Heart right ventricle (tissue), 16 donors: ENCODE measurements around the gene TLE1. TPM values are rescaled to one million over a fixed set of nuclear protein-coding genes. Genes with fewer than 3 reads are reported as not detected.
A peak's percentile ranks its signal among the peaks of the same experiment; 100 is the strongest.
"Not testable (repeated sequence)": the region's sequence is repeated elsewhere in the genome, so short reads cannot be mapped to it uniquely, and the experiment has no call there.

Experiments
- ATAC-seq, 8 donors: fragments of 200-7000 bp; cut with Tn5 transposase; one replicate each; pipeline ENCODE4 v1.9.1; 2020; ENCODE audit warnings: mild to moderate bottlenecking in 8 of 8, moderate library complexity in 8 of 8, moderate number of reproducible peaks in 1 of 8
- DNase-seq, 2 donors: peaks; one replicate each; pipeline ENCODE4 v3.0.0-alpha.2; 2020
- H3K27ac ChIP-seq, 10 donors: fragments of 200-600 bp; sonication (generic) in 2 of 10; one replicate each; pipeline versions ENCODE4 v1.5.0 to v1.8.0; 2020 to 2022; ENCODE audit warnings: mild to moderate bottlenecking in 3 of 10
- H3K27me3 ChIP-seq, 7 donors: fragments of 200-600 bp; one replicate each; pipeline ENCODE4 v1.8.0; 2021 to 2022; ENCODE audit warnings: mild to moderate bottlenecking in 2 of 7
- H3K36me3 ChIP-seq, 9 donors: fragments of 200-600 bp; sonication (generic) in 1 of 9; one replicate each; pipeline versions ENCODE4 v1.5.0 to v1.8.0; 2020 to 2022; ENCODE audit warnings: mild to moderate bottlenecking in 2 of 9
- H3K4me1 ChIP-seq, 9 donors: fragments of 200-600 bp; sonication (generic) in 1 of 9; one replicate each; pipeline versions ENCODE4 v1.5.0 to v1.8.0; 2020 to 2022; ENCODE audit warnings: mild to moderate bottlenecking in 4 of 9
- H3K4me3 ChIP-seq, 10 donors: fragments of 200-600 bp; sonication (generic) in 2 of 10; one replicate each; pipeline versions ENCODE4 v1.5.0 to v1.8.0; 2020 to 2022; ENCODE audit warnings: mild to moderate bottlenecking in 7 of 10, moderate library complexity in 2 of 10
- H3K9me3 ChIP-seq, 11 donors: fragments of 200-600 bp in 10 of 11; sonication (generic) in 2 of 11; one replicate each; pipeline versions ENCODE4 v1.5.0 to v1.8.0; 2013 to 2022; ENCODE audit warnings: mild to moderate bottlenecking in 2 of 11, control low read depth in 1 of 11, moderate library complexity in 1 of 11
- CTCF ChIP-seq, 9 donors: fragments of 200-600 bp; sonication (generic) in 2 of 9; IDR thresholded peaks; one replicate each; pipeline versions ENCODE4 v1.5.0 to v1.8.0; 2021 to 2022; ENCODE audit warnings: antibody characterized with exemption in 9 of 9, mild to moderate bottlenecking in 5 of 9, moderate library complexity in 1 of 9
- WGBS, 2 donors: extraction: QIAGEN DNeasy Blood & Tissue Kit; methylation state at CpG; one replicate each; pipeline ENCODE4 v1.1.7; 2013; ENCODE audit warnings: inconsistent platforms in 1 of 2; 5-methylcytosine and 5-hydroxymethylcytosine counted together
- intact Hi-C, 10 donors: fragments of 100-400 bp; cut with DNase I; formaldehyde crosslinking; loops; one replicate each; pipeline versions ENCODE4 v1.11.1 to v1.14.2; 2022
- polyA plus RNA-seq, 2 donors: library from polyadenylated mRNA; stranded (reverse); fragments of 200-250 nt; gene quantifications; one replicate each; pipeline ENCODE4 v1.2.3, GENCODE V29; 2013
- total RNA-seq, 10 donors: library from RNA; stranded (reverse); fragmentation: NEBNext Ultra II Directional in 3 of 10; extraction: Animal tissue kit (Norgen Biotek cat#: 25700) in 3 of 10; gene quantifications; one replicate each; pipeline versions ENCODE4 v1.2.1 to v1.2.4, GENCODE V29; 2021 to 2023
- donor health status: Arrhythmogenic right ventricular cardiomyopathy.
- donor health status: ischemic (EF 13 %, LVEDD 7.1; RV severe dilation, severe dysfunction).
- donor health status: healthy with polysubstance abuse.
- donor health status: DM: no; HTN: yes; CAD: no.
- donor health status: DM: no; HTN: no; CAD: no.
- donor health status: ischemic (EF 25% LVEDD 6.9; RV normal size, moderate dysfunction).
- donor health status: ischemic (EF 25% LVEDD 5.7; RV mildly dilated, moderate dysfunction).
- donor health status: healthy.
- donor health status: DM: yes; HTN: yes; CAD: no.
- donor health status: Ischemic cardiomyopathy.
- donor health status: ischemic (EF 35%, LVEDD 5.7; RV mildly dilated, moderate dysfunction).
- donor health status: nonischemic (EF 11% LVEDD 7.7; RV severe dilation, severe dysfunction).
- donor health status: DM: yes; HTN: yes; CAD: no.
- donor health status: PGD.
- donor health status: ischemic (EF 29% LVEDD 5.4; RV normal size, mild dysfunction).
- donor health status: nonischemic (EF 23%, LVEDD 6.1; RV moderate dilation, normal function).

The TLE1 gene
- total and polyA plus RNA-seq, 12 donors = 7.9 to 15.2 (median 11.0) TPM

- Histone ChIP-seq H3K9me3 (no peaks in the 10 kb centered on the region), H3K27ac (no peak overlapping the region), H3K27me3 (no peaks in the 10 kb centered on the region), H3K4me3 (no peak overlapping the region), H3K36me3 (no peaks in the 10 kb centered on the region), H3K4me1 (no peaks in the 10 kb centered on the region)
- DNase-seq = no peak
- no peak for ATAC-seq
- TF ChIP-seq CTCF (IDR thresholded peaks at IDR 0.05) = no peak
- intact Hi-C loops = no loop called here
- WGBS, 2 donors = 83 to 89% methylated on average over 2 of the region's 2 CpGs
These were observed 16.2 kb upstream of the TLE1 start for GRCh38 chr9:81705578-81705977.

GRCh38 chr9:81694541-81694940 lies 5.2 kb upstream of the TLE1 start:
- no peaks in the 10 kb centered on the region for H3K36me3 ChIP-seq
- H3K4me3 ChIP-seq = peak overlapping the region in 2 of 10 donors; percentile 3
- 37 to 41% methylated on average over 7 of the region's 7 CpGs for WGBS, 2 donors
- intact Hi-C loops = loop anchor here in 4 of 10 donors (5.0 to 10.0 kb wide), 2 partner anchors 150 to 913 kb away; no protein-coding TSS in a partner anchor
- H3K4me1 ChIP-seq = peaks cover 0 to 14% (median 7%) of the 10 kb centered on the region in 9 donors
- TF ChIP-seq CTCF (IDR thresholded peaks at IDR 0.05) = no peak
- peaks cover 0 to 29% (median 0%) of the 10 kb centered on the region in 7 donors for H3K27me3 ChIP-seq
- no peaks in the 10 kb centered on the region for H3K9me3 ChIP-seq
- peak overlapping the region in 1 of 10 donors; percentile 25 for H3K27ac ChIP-seq
- DNase-seq = no peak
- ATAC-seq = no peak

- no peaks in the 10 kb centered on the region for H3K9me3 ChIP-seq
- peaks cover 0 to 32% (median 0%) of the 10 kb centered on the region in 7 donors for H3K27me3 ChIP-seq
- H3K36me3 ChIP-seq = no peaks in the 10 kb centered on the region
- peaks cover 0 to 16% (median 7%) of the 10 kb centered on the region in 9 donors for H3K4me1 ChIP-seq
- intact Hi-C loops = loop anchor here in 4 of 10 donors (5.0 to 10.0 kb wide), 2 partner anchors 151 to 913 kb away; no protein-coding TSS in a partner anchor
- H3K27ac ChIP-seq = peak overlapping the region in 1 of 10 donors; percentile 25
- no peak for TF ChIP-seq CTCF (IDR thresholded peaks at IDR 0.05)
- 52 to 62% methylated on average over 6 of the region's 6 CpGs for WGBS, 2 donors
- no peak overlapping the region for H3K4me3 ChIP-seq
- no peak for DNase-seq
- ATAC-seq = no peak
These were observed 4.5 kb upstream of the TLE1 start for GRCh38 chr9:81693671-81694378.

- DNase-seq (peak; percentile 27 to 28), ATAC-seq (no peak)
- peak overlapping the region; percentile 23 to 92 (median 83) for H3K27ac ChIP-seq
- 5 to 8% methylated on average over 23 of the region's 23 CpGs for WGBS, 2 donors
- H3K4me3 ChIP-seq = peak overlapping the region; percentile 39 to 87 (median 73)
- H3K27me3 ChIP-seq = peaks cover 0 to 51% (median 0%) of the 10 kb centered on the region in 7 donors
- intact Hi-C loops = loop anchor here in 4 of 10 donors (5.0 to 10.0 kb wide), 2 partner anchors 154 to 917 kb away; no protein-coding TSS in a partner anchor
- H3K36me3 ChIP-seq = peaks cover 0 to 5% (median 0%) of the 10 kb centered on the region in 9 donors
- peaks cover 0 to 36% (median 24%) of the 10 kb centered on the region in 9 donors for H3K4me1 ChIP-seq
- no peaks in the 10 kb centered on the region for H3K9me3 ChIP-seq
- no peak for TF ChIP-seq CTCF (IDR thresholded peaks at IDR 0.05)
These were observed 1.0 kb upstream of the TLE1 start for GRCh38 chr9:81690251-81690851.

GRCh38 chr9:81689093-81689342 lies 329 bp downstream of the TLE1 start:
- intact Hi-C loops = loop anchor here in 9 of 10 donors (1.0 to 10.0 kb wide), 14 partner anchors 67 to 806 kb away; no protein-coding TSS in a partner anchor
- H3K36me3 ChIP-seq = peaks cover 0 to 16% (median 0%) of the 10 kb centered on the region in 9 donors
- H3K27ac ChIP-seq = peak overlapping the region; percentile 73 to 92 (median 84)
- not testable (repeated sequence) for DNase-seq, ATAC-seq, H3K9me3 ChIP-seq
- H3K27me3 ChIP-seq = peaks cover 0 to 49% (median 0%) of the 10 kb centered on the region in 7 donors
- WGBS, 2 donors = 1% methylated on average over 19 to 21 of the region's 21 CpGs
- peak overlapping the region; percentile 69 to 87 (median 74) for H3K4me3 ChIP-seq
- H3K4me1 ChIP-seq = peaks cover 0 to 43% (median 26%) of the 10 kb centered on the region in 9 donors

- H3K9me3 ChIP-seq = not testable (repeated sequence)
- intact Hi-C loops = loop anchor here in 9 of 10 donors (1.0 to 10.0 kb wide), 14 partner anchors 66 to 806 kb away; no protein-coding TSS in a partner anchor
- Histone ChIP-seq H3K4me1 (peaks cover 0 to 43% (median 26%) of the 10 kb centered on the region in 9 donors), H3K27ac (peak overlapping the region; percentile 73 to 92 (median 84)), H3K27me3 (peaks cover 0 to 43% (median 0%) of the 10 kb centered on the region in 7 donors), H3K36me3 (peaks cover 0 to 21% (median 0%) of the 10 kb centered on the region in 9 donors), H3K4me3 (peak overlapping the region; percentile 69 to 87 (median 74))
- peak; percentile 33 to 66 for DNase-seq
- ATAC-seq = peak in 7 of 8 donors; percentile 4 to 28 (median 7)
- WGBS, 2 donors = 1% methylated on average over 97 to 107 of the region's 107 CpGs
These were observed 870 bp downstream of the TLE1 start for GRCh38 chr9:81688262-81689092.
